BE2C (cell line): ENCODE results near the gene NDUFA11.
"Not testable (repeated sequence)": the region's sequence is repeated elsewhere in the genome, so short reads cannot be mapped to it uniquely, and the experiment has no call there.

Source experiments
- DNase-seq: peaks from one replicate; pipeline ENCODE4 v3.0.0-alpha.2; 2020
- H3K27me3 ChIP-seq: fragments of 250-450 bp; sonication (Bioruptor Pico); 2 replicates; pipeline ENCODE4 v1.5.1; 2020; ENCODE audit warnings: mild to moderate bottlenecking
- H3K36me3 ChIP-seq: fragments of 250-450 bp; sonication (Bioruptor Pico); 2 replicates; pipeline ENCODE4 v1.5.1; 2020; ENCODE audit warnings: mild to moderate bottlenecking
- H3K4me1 ChIP-seq: fragments of 250-450 bp; sonication (Bioruptor Pico); 2 replicates; pipeline ENCODE4 v1.5.1; 2020
- H3K4me3 ChIP-seq: 2 replicates; pipeline ENCODE4 v1.5.1; 2011; ENCODE audit warnings: low read depth, low read length
- H3K9me3 ChIP-seq: fragments of 250-450 bp; sonication (Bioruptor Pico); 2 replicates; pipeline ENCODE4 v1.5.1; 2020
- CTCF ChIP-seq: IDR thresholded peaks from 2 replicates; pipeline ENCODE4 v1.5.1; 2012; ENCODE audit warnings: mild to moderate bottlenecking, low read depth, low read length

Gene NDUFA11

GRCh38 chr19:5850743-5851293 is 52.8 kb downstream of the NDUFA11 start:
- TF ChIP-seq CTCF = no peak
- H3K27me3 ChIP-seq = no peaks in the 10 kb centered on the region

GRCh38 chr19:5850189-5850588 is 53.4 kb downstream of the NDUFA11 start:
- H3K27me3 ChIP-seq = no peaks in the 10 kb centered on the region
- no peak for DNase-seq
- TF ChIP-seq CTCF = no peak
- H3K9me3 ChIP-seq = no peaks in the 10 kb centered on the region
- no peaks in the 10 kb centered on the region for H3K36me3 ChIP-seq
- H3K4me3 ChIP-seq = no peak overlapping the region
- H3K4me1 ChIP-seq = no peaks in the 10 kb centered on the region

More at GRCh38 chr19:5850743-5851293, 52.8 kb downstream of the NDUFA11 start:
- Histone ChIP-seq H3K4me1 (no peaks in the 10 kb centered on the region), H3K9me3 (no peaks in the 10 kb centered on the region), H3K4me3 (no peak overlapping the region), H3K36me3 (no peaks in the 10 kb centered on the region)
- DNase-seq = no peak

GRCh38 chr19:5848621-5849020 is 55.0 kb downstream of the NDUFA11 start:
- H3K27me3 ChIP-seq, DNase-seq, H3K4me3 ChIP-seq: not testable (repeated sequence)

GRCh38 chr19:5847846-5848245 is 55.7 kb downstream of the NDUFA11 start:
- H3K4me3 ChIP-seq, H3K27me3 ChIP-seq, DNase-seq: not testable (repeated sequence)

More at GRCh38 chr19:5848621-5849020, 55.0 kb downstream of the NDUFA11 start:
- H3K9me3 ChIP-seq, H3K36me3 ChIP-seq, H3K4me1 ChIP-seq: not testable (repeated sequence)

More at GRCh38 chr19:5847846-5848245, 55.7 kb downstream of the NDUFA11 start:
- H3K4me1 ChIP-seq, H3K9me3 ChIP-seq, H3K36me3 ChIP-seq: not testable (repeated sequence)
